H1 (cell line): ENCODE results near the gene ZMYM3. TPM values are rescaled to one million over a fixed set of nuclear protein-coding genes. Genes with fewer than 3 reads are reported as not detected.
A peak's percentile ranks its signal among the peaks of the same experiment; 100 is the strongest.

Experiments
- CTCF ChIA-PET: fragments of 300-600 bp; sonication (Branson Sonifier 250); formaldehyde crosslinking; loops from one replicate; lab custom pipeline; 2021; ENCODE audit not compliant: partially characterized antibody; lab: Charles Lee
- POLR2A ChIA-PET: fragments of 300-600 bp; sonication (Branson Sonifier 250); formaldehyde crosslinking; loops from one replicate; lab custom pipeline; 2021; ENCODE audit warnings: inconsistent platforms; ENCODE audit not compliant: partially characterized antibody; lab: Charles Lee
- DNase-seq, 2 experiments: peaks; one replicate each; pipeline versions ENCODE4 v3.0.0 to v3.0.0-alpha.2; 2010 to 2022; ENCODE audit warnings: low spot score in 2 of 2, low read depth in 1 of 2, mixed read lengths in 1 of 2
- FAIRE-seq: peaks from 2 replicates; lab custom pipeline; 2011; peaks lifted over from hg19 to GRCh38; lab: Jason Lieb, UNC
- H2AFZ ChIP-seq: 2 replicates; pipeline ENCODE4 v1.8.1; 2012; ENCODE audit warnings: low read length, inconsistent platforms
- H2AK5ac ChIP-seq: 2 replicates; pipeline ENCODE4 v1.6.1; 2013; ENCODE audit warnings: low read depth, low read length
- H2BK120ac ChIP-seq: replicated peaks from 2 replicates; pipeline ENCODE3; 2013; ENCODE audit warnings: low read depth, low read length, inconsistent platforms
- H2BK12ac ChIP-seq: 2 replicates; pipeline ENCODE4 v1.6.1; 2013; ENCODE audit warnings: low read depth, low read length
- H2BK15ac ChIP-seq: 2 replicates; pipeline ENCODE4 v1.6.1; 2013; ENCODE audit warnings: low read length
- H2BK20ac ChIP-seq: 2 replicates; pipeline ENCODE4 v1.6.1; 2013; ENCODE audit warnings: low read length
- H2BK5ac ChIP-seq: 2 replicates; pipeline ENCODE4 v1.6.1; 2013; ENCODE audit warnings: low read depth, low read length
- H3K14ac ChIP-seq: 2 replicates; pipeline ENCODE4 v1.6.1; 2013; ENCODE audit warnings: inconsistent platforms; ENCODE audit not compliant: insufficient read length
- H3K18ac ChIP-seq: 2 replicates; pipeline ENCODE4 v1.6.1; 2013; ENCODE audit warnings: low read length; ENCODE audit errors: extremely low read depth
- H3K23ac ChIP-seq: 2 replicates; pipeline ENCODE4 v1.6.1; 2013; ENCODE audit warnings: inconsistent platforms; ENCODE audit not compliant: insufficient read length
- H3K23me2 ChIP-seq: 2 replicates; pipeline ENCODE4 v1.6.1; 2013; ENCODE audit warnings: low read depth, low read length
- H3K27ac ChIP-seq: 2 replicates; pipeline ENCODE4 v1.6.1; 2011; ENCODE audit warnings: low read depth, low read length, inconsistent platforms
- H3K27me3 ChIP-seq, 4 experiments: replicated peaks in 1 of 4; 1 replicate in 1 of 4; 2 replicates in 3 of 4; pipeline versions ENCODE4 v1.6.1 to v1.8.1; 2011 to 2013; ENCODE audit warnings: low read length in 3 of 4, mild to moderate bottlenecking in 3 of 4, inconsistent platforms in 2 of 4, mixed read lengths in 2 of 4, moderate library complexity in 1 of 4; ENCODE audit not compliant: control insufficient read depth in 3 of 4, insufficient read depth in 3 of 4; ENCODE audit errors: extremely low read depth in 1 of 4
- H3K36me3 ChIP-seq, 4 experiments: 2 replicates each; pipeline versions ENCODE4 v1.6.1 to v1.8.1; 2011 to 2013; ENCODE audit warnings: mild to moderate bottlenecking in 4 of 4, low read length in 3 of 4, moderate library complexity in 2 of 4, control low read depth in 1 of 4, inconsistent platforms in 1 of 4; ENCODE audit not compliant: insufficient read depth in 4 of 4, control insufficient read depth in 2 of 4
- H3K4ac ChIP-seq: replicated peaks from 2 replicates; pipeline ENCODE3; 2013; ENCODE audit warnings: low read length, low read depth, mixed read lengths, inconsistent platforms; ENCODE audit not compliant: insufficient read length
- H3K4me1 ChIP-seq, 4 experiments: replicated peaks in 1 of 4; 1 replicate in 1 of 4; 2 replicates in 3 of 4; pipeline versions ENCODE4 v1.6.1 to v1.8.1; 2011 to 2013; ENCODE audit warnings: low read length in 3 of 4, inconsistent platforms in 2 of 4, mixed read lengths in 1 of 4; ENCODE audit not compliant: insufficient read depth in 4 of 4, control insufficient read depth in 3 of 4
- H3K4me2 ChIP-seq, 2 experiments: 2 replicates each; pipeline versions ENCODE4 v1.6.1 to v1.8.1; 2011 to 2013; ENCODE audit warnings: low read depth in 2 of 2, low read length in 2 of 2, control low read depth in 1 of 2, inconsistent platforms in 1 of 2, mild to moderate bottlenecking in 1 of 2; ENCODE audit not compliant: insufficient read depth in 1 of 2
- H3K4me3 ChIP-seq, 4 experiments: fragments of 200-600, 300-600 bp in 1 of 4; sonication (generic), shearing (Covaris generic), sonication (Bioruptor Twin) in 1 of 4; 2 replicates each; pipeline versions ENCODE4 v1.5.1 to v1.8.1; 2011 to 2016; ENCODE audit warnings: low read length in 4 of 4, low read depth in 3 of 4, control low read depth in 2 of 4, inconsistent platforms in 2 of 4, mild to moderate bottlenecking in 2 of 4, mixed read lengths in 1 of 4, moderate library complexity in 1 of 4; ENCODE audit not compliant: insufficient read depth in 2 of 4; ENCODE audit errors: extremely low read depth in 1 of 4
- H3K56ac ChIP-seq: replicated peaks from 2 replicates; pipeline ENCODE3; 2013; ENCODE audit warnings: low read depth, mild to moderate bottlenecking, mixed read lengths, low read length, inconsistent platforms; ENCODE audit not compliant: insufficient read length
- H3K79me1 ChIP-seq: 2 replicates; pipeline ENCODE4 v1.6.1; 2013; ENCODE audit warnings: low read depth, low read length, control low read depth
- H3K79me2 ChIP-seq, 2 experiments: 2 replicates each; pipeline versions ENCODE4 v1.6.1 to v1.8.1; 2012 to 2013; ENCODE audit warnings: low read length in 2 of 2, mild to moderate bottlenecking in 2 of 2, inconsistent platforms in 1 of 2; ENCODE audit not compliant: insufficient read depth in 2 of 2, control insufficient read depth in 1 of 2
- H3K9ac ChIP-seq, 4 experiments: replicated peaks in 1 of 4; 1 replicate in 1 of 4; 2 replicates in 3 of 4; pipeline versions ENCODE4 v1.6.1 to v1.8.1; 2011 to 2013; ENCODE audit warnings: low read depth in 3 of 4, low read length in 3 of 4, control low read depth in 2 of 4, mild to moderate bottlenecking in 2 of 4, moderate library complexity in 2 of 4, inconsistent platforms in 1 of 4; ENCODE audit errors: extremely low read depth in 1 of 4
- H3K9me3 ChIP-seq, 2 experiments: 2 replicates each; pipeline versions ENCODE4 v1.6.1 to v1.8.1; 2012 to 2013; ENCODE audit warnings: mild to moderate bottlenecking in 2 of 2, moderate library complexity in 2 of 2, control low read depth in 1 of 2, inconsistent platforms in 1 of 2, low read depth in 1 of 2, low read length in 1 of 2, mixed read lengths in 1 of 2; ENCODE audit not compliant: insufficient read depth in 2 of 2
- H4K20me1 ChIP-seq, 2 experiments: replicated peaks in 1 of 2; 2 replicates each; pipeline versions ENCODE3 to v1.8.1; 2011 to 2013; ENCODE audit warnings: inconsistent platforms in 2 of 2, low read length in 2 of 2, mild to moderate bottlenecking in 1 of 2; ENCODE audit not compliant: insufficient read depth in 2 of 2, control insufficient read depth in 1 of 2
- H4K5ac ChIP-seq: 2 replicates; pipeline ENCODE4 v1.6.1; 2013; ENCODE audit warnings: low read length, low read depth, mixed read lengths, inconsistent platforms; ENCODE audit not compliant: insufficient read length
- H4K8ac ChIP-seq: 2 replicates; pipeline ENCODE4 v1.8.0; 2013; ENCODE audit warnings: mild to moderate bottlenecking, moderate library complexity, low read length, inconsistent platforms; ENCODE audit not compliant: insufficient read depth; ENCODE audit errors: extremely low read depth
- H4K91ac ChIP-seq: replicated peaks from 2 replicates; pipeline ENCODE3; 2013; ENCODE audit warnings: low read length, mixed read lengths, inconsistent platforms; ENCODE audit not compliant: insufficient read length
- HDAC2 ChIP-seq, 2 experiments: fragments of 300-600 bp in 1 of 2; sonication (generic) in 1 of 2; IDR thresholded peaks; 2 replicates each; pipeline ENCODE4 v1.6.1; 2011 to 2012; ENCODE audit warnings: low read depth in 2 of 2, low read length in 2 of 2, mild to moderate bottlenecking in 2 of 2, moderate library complexity in 2 of 2, borderline replicate concordance in 1 of 2, inconsistent platforms in 1 of 2
- KDM4A ChIP-seq: IDR thresholded peaks from one replicate; pipeline ENCODE4 v1.7.1; 2012; ENCODE audit warnings: low read depth, mild to moderate bottlenecking, moderate library complexity, low read length, inconsistent platforms; ENCODE audit not compliant: severe bottlenecking
- WGBS, 2 experiments: shearing (Covaris generic) in 1 of 2; methylation state at CpG; one replicate each; pipeline versions ENCODE4 v1.1.6 to v1.1.7; 2013 to 2015; ENCODE audit warnings: low lambda C conversion rate in 2 of 2, mixed read lengths in 2 of 2, inconsistent platforms in 1 of 2, low coverage in 1 of 2, missing lambda C conversion rate in 1 of 2; ENCODE audit not compliant: insufficient replicate concordance in 2 of 2, insufficient coverage in 1 of 2, insufficient read length in 1 of 2; ENCODE audit errors: extremely low coverage in 1 of 2, missing lambda C conversion rate in 1 of 2; 5-methylcytosine and 5-hydroxymethylcytosine counted together
- polyA plus RNA-seq, 7 experiments: library from polyadenylated mRNA; depleted of rRNA in 3 of 7; stranded (reverse) in 5 of 7; unstranded in 2 of 7; fragments of >200 nt in 5 of 7; fragments of 200-250 nt in 2 of 7; gene quantifications; 1 replicate in 5 of 7; 2 replicates in 1 of 7; 4 replicates in 1 of 7; pipeline versions ENCODE4 v1.2.1 to v1.2.3, GENCODE V29; 2011 to 2013; ENCODE audit warnings: missing spikeins in 2 of 7, mixed read lengths in 2 of 7
- total RNA-seq: library from RNA; stranded (reverse); fragmentation: NEBNext Ultra II Directional; extraction: Animal tissue kit (Norgen Biotek cat#: 25700); gene quantifications from 2 replicates; pipeline ENCODE4 v1.2.1, GENCODE V29; 2021
- TF ChIP-seq, protein P1 (sequence below): IDR thresholded peaks from 2 replicates; pipeline ENCODE4 v1.6.1; 2012; ENCODE audit warnings: low read length, inconsistent platforms

The ZMYM3 gene
- total and polyA plus RNA-seq, 2 of the 8 experiments (the other 6 are each of a cell fraction or from before 2014, with no cell fraction given), result 56.7 to 82.0 TPM

DNA sequence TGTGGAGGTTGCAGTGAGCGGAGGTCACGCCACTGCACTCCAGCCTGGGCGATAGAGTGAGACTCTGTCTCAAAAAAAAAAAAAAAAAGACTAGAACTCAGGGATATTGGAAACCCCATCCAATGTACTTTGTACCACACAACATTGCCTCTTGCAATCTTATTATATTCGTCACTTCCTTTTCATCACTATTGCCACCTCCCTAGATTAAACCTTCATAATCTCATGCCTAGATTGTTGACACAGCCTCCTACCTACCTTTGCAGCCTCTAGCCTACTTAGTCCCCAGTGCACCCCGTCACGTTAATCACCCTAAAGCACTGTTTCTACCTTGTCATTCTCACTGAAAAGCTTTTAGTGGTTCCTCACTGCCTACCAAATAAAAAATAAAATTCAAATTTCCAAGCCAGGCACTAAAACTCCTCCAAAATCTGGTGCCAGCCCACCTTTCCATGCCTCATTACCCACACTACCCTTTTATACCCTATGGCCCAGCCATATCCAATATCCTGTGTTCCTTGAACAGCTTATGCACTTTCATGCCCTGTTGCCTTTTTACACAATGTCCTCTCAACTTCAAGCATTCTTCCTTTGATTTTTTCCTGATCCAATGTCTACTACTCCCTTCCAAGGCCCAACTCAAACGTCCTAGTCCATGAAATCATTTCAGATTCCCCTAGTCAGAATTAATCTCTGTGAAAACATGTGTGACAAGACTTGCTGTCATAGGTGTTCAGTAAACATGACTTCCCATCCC, 54.5 kb downstream of the ZMYM3 start:
- Histone ChIP-seq H3K4me1 (peaks cover 0 to 4% (median 0%) of the 10 kb centered on the region in 4 experiments; a peak in 2 of 7 replicates), H3K23ac (no peak overlapping the region), H4K91ac (no peak overlapping the region), H4K5ac (no peak overlapping the region), H3K79me1 (no peaks in the 10 kb centered on the region), H4K8ac (no peak overlapping the region), H3K79me2 (no peaks in the 10 kb centered on the region), H2BK20ac (no peak overlapping the region), H3K9ac (no peak overlapping the region), H3K27me3 (no peaks in the 10 kb centered on the region), H3K56ac (no peak overlapping the region), H2BK120ac (no peak overlapping the region), H2AFZ (no peak overlapping the region), H3K4me2 (no peak overlapping the region), H3K14ac (no peak overlapping the region), H3K9me3 (no peaks in the 10 kb centered on the region), H2BK5ac (no peak overlapping the region), H2BK15ac (no peak overlapping the region), H2AK5ac (no peak overlapping the region), H3K36me3 (no peaks in the 10 kb centered on the region), H3K4me3 (no peak overlapping the region), H3K18ac (no peak overlapping the region), H2BK12ac (no peak overlapping the region), H3K23me2 (no peaks in the 10 kb centered on the region), H4K20me1 (no peaks in the 10 kb centered on the region), H3K27ac (no peak overlapping the region), H3K4ac (no peak overlapping the region)
- ChIA-PET CTCF (no interaction called here), POLR2A (no interaction called here)
- DNase-seq (no peak), FAIRE-seq (peak; percentile 48)
- no peak for TF ChIP-seq KDM4A
- TF ChIP-seq, protein P1, sequence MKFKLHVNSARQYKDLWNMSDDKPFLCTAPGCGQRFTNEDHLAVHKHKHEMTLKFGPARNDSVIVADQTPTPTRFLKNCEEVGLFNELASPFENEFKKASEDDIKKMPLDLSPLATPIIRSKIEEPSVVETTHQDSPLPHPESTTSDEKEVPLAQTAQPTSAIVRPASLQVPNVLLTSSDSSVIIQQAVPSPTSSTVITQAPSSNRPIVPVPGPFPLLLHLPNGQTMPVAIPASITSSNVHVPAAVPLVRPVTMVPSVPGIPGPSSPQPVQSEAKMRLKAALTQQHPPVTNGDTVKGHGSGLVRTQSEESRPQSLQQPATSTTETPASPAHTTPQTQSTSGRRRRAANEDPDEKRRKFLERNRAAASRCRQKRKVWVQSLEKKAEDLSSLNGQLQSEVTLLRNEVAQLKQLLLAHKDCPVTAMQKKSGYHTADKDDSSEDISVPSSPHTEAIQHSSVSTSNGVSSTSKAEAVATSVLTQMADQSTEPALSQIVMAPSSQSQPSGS, result no peak
- TF ChIP-seq HDAC2 (IDR thresholded peaks at IDR 0.05; ENCODE audit: borderline replicate concordance in 1 of 2, low read depth in 2 of 2, low read length in 2 of 2), result no peak
- 84 to 100% methylated on average over 1 to 4 of the region's 7 CpGs for WGBS, 2 experiments
